Keratinocyte (primary cell): ENCODE results near the gene MUC6. TPM values are rescaled to one million over a fixed set of nuclear protein-coding genes. Genes with fewer than 3 reads are reported as not detected.

Source experiments
- DNase-seq: peaks from one replicate; pipeline ENCODE4 v3.0.0-alpha.2; 2011; ENCODE audit warnings: low read depth, missing footprints, low spot score
- FAIRE-seq: peaks from 2 replicates; lab custom pipeline; 2011; peaks lifted over from hg19 to GRCh38; lab: Jason Lieb, UNC
- H2AFZ ChIP-seq: 2 replicates; pipeline ENCODE4 v1.6.0; 2012; ENCODE audit warnings: low read length, control low read depth, inconsistent platforms; ENCODE audit not compliant: control insufficient read depth
- H3K27ac ChIP-seq: 2 replicates; pipeline ENCODE4 v1.5.1; 2011; ENCODE audit warnings: low read length; ENCODE audit not compliant: control insufficient read depth, insufficient read depth
- H3K27me3 ChIP-seq: 3 replicates; pipeline ENCODE4 v1.6.0; 2011; ENCODE audit warnings: low read length; ENCODE audit not compliant: control insufficient read depth, insufficient read depth; ENCODE audit errors: extremely low read depth
- H3K36me3 ChIP-seq, 2 experiments: 2 replicates in 1 of 2; 3 replicates in 1 of 2; pipeline ENCODE4 v1.5.1; 2011; ENCODE audit warnings: low read length in 2 of 2, mild to moderate bottlenecking in 1 of 2; ENCODE audit not compliant: control insufficient read depth in 2 of 2, insufficient read depth in 2 of 2; ENCODE audit errors: extremely low read depth in 1 of 2
- H3K4me1 ChIP-seq: 3 replicates; pipeline ENCODE4 v1.5.1; 2011; ENCODE audit warnings: low read length; ENCODE audit not compliant: control insufficient read depth, insufficient read depth; ENCODE audit errors: extremely low read depth
- H3K4me2 ChIP-seq: 3 replicates; pipeline ENCODE4 v1.6.0; 2011; ENCODE audit warnings: low read depth, low read length; ENCODE audit not compliant: control insufficient read depth, insufficient read depth; ENCODE audit errors: extremely low read depth
- H3K4me3 ChIP-seq, 3 experiments: fragments of 200-600 bp in 1 of 3; sonication (generic) in 1 of 3; 2 replicates in 2 of 3; 3 replicates in 1 of 3; pipeline ENCODE4 v1.5.1; 2011 to 2016; ENCODE audit warnings: low read length in 3 of 3, mild to moderate bottlenecking in 3 of 3, control low read depth in 2 of 3, inconsistent platforms in 1 of 3, low read depth in 1 of 3, mixed read lengths in 1 of 3, mixed run types in 1 of 3, moderate library complexity in 1 of 3; ENCODE audit not compliant: control insufficient read depth in 2 of 3, insufficient read depth in 2 of 3; ENCODE audit errors: extremely low read depth in 1 of 3
- H3K79me2 ChIP-seq: 2 replicates; pipeline ENCODE4 v1.6.0; 2012; ENCODE audit warnings: low read length; ENCODE audit not compliant: control insufficient read depth, insufficient read depth
- H3K9ac ChIP-seq: 3 replicates; pipeline ENCODE4 v1.6.0; 2011; ENCODE audit warnings: low read length; ENCODE audit not compliant: control insufficient read depth, insufficient read depth; ENCODE audit errors: extremely low read depth
- H3K9me1 ChIP-seq: 3 replicates; pipeline ENCODE4 v1.6.0; 2011; ENCODE audit warnings: low read length; ENCODE audit not compliant: control insufficient read depth, insufficient read depth; ENCODE audit errors: extremely low read depth
- H3K9me3 ChIP-seq: 2 replicates; pipeline ENCODE4 v1.5.1; 2012; ENCODE audit warnings: low read depth, low read length; ENCODE audit not compliant: control insufficient read depth
- H4K20me1 ChIP-seq: 3 replicates; pipeline ENCODE4 v1.6.0; 2011; ENCODE audit warnings: low read length; ENCODE audit not compliant: control insufficient read depth, insufficient read depth; ENCODE audit errors: extremely low read depth
- EZH2 ChIP-seq: IDR thresholded peaks from one replicate; pipeline ENCODE4 v1.6.1; 2012; ENCODE audit warnings: inconsistent platforms, mild to moderate bottlenecking, low read length, moderate library complexity
- dilution Hi-C: fragments of 300-500 bp; cut with MboI; formaldehyde crosslinking; loops from one replicate; pipeline ENCODE4 v1.7.0; 2020; ENCODE audit warnings: low sequenced_read_pairs; ENCODE audit not compliant: extremely low pct_ligation_motif_present
- polyA plus RNA-seq, 5 experiments: library from polyadenylated mRNA; depleted of rRNA in 3 of 5; stranded (reverse) in 3 of 5; stranded (forward) in 1 of 5; unstranded in 1 of 5; fragments of >200 nt; gene quantifications; 1 replicate in 1 of 5; 2 replicates in 3 of 5; 3 replicates in 1 of 5; pipeline versions ENCODE4 v1.2.1 to v1.2.3, GENCODE V29; 2011 to 2012; ENCODE audit warnings: missing spikeins in 2 of 5, low read depth in 1 of 5, low replicate concordance in 1 of 5
- TF ChIP-seq, protein P1 (sequence below), 3 experiments: IDR thresholded peaks in 1 of 3; conservative IDR thresholded peaks in 1 of 3; optimal IDR thresholded peaks in 1 of 3; 2 replicates in 2 of 3; 3 replicates in 1 of 3; pipeline versions ENCODE3 to v1.5.1; 2011; ENCODE audit warnings: low read length in 3 of 3, mild to moderate bottlenecking in 3 of 3, moderate library complexity in 2 of 3, control low read depth in 1 of 3, inconsistent platforms in 1 of 3; ENCODE audit not compliant: insufficient read depth in 2 of 3; ENCODE audit errors: extremely low read depth in 1 of 3

The MUC6 gene
- polyA plus RNA-seq, 1 donor (not counting 4 experiments of a cell fraction or from before 2014, with no cell fraction given), result not detected

- H3K36me3 ChIP-seq, result no peaks in the 10 kb centered on the region
- H3K9me1 ChIP-seq, result no peaks in the 10 kb centered on the region
- DNase-seq (no peak), FAIRE-seq (no peak)
- no peaks in the 10 kb centered on the region for H3K27me3 ChIP-seq
- no peak for TF ChIP-seq EZH2
- TF ChIP-seq, protein P1, sequence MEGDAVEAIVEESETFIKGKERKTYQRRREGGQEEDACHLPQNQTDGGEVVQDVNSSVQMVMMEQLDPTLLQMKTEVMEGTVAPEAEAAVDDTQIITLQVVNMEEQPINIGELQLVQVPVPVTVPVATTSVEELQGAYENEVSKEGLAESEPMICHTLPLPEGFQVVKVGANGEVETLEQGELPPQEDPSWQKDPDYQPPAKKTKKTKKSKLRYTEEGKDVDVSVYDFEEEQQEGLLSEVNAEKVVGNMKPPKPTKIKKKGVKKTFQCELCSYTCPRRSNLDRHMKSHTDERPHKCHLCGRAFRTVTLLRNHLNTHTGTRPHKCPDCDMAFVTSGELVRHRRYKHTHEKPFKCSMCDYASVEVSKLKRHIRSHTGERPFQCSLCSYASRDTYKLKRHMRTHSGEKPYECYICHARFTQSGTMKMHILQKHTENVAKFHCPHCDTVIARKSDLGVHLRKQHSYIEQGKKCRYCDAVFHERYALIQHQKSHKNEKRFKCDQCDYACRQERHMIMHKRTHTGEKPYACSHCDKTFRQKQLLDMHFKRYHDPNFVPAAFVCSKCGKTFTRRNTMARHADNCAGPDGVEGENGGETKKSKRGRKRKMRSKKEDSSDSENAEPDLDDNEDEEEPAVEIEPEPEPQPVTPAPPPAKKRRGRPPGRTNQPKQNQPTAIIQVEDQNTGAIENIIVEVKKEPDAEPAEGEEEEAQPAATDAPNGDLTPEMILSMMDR (optimal IDR thresholded peaks at IDR 0.05 in 1 of 3, IDR thresholded peaks at IDR 0.05 in 1 of 3, conservative IDR thresholded peaks at IDR 0.05 in 1 of 3; ENCODE audit: extremely low read depth in 1 of 3, insufficient read depth in 2 of 3, low read length in 3 of 3), result no peak
- dilution Hi-C loops, result no loop called here
- H3K4me1 ChIP-seq, result peaks cover 10% of the 10 kb centered on the region
- H3K27ac ChIP-seq, result no peak overlapping the region
- H3K4me2 ChIP-seq, result no peak overlapping the region
- H3K9me3 ChIP-seq, result no peaks in the 10 kb centered on the region
- no peaks in the 10 kb centered on the region for H3K79me2 ChIP-seq
- no peak overlapping the region for H3K4me3 ChIP-seq
- H2AFZ ChIP-seq, result peak overlapping the region; percentile 76
- no peaks in the 10 kb centered on the region for H4K20me1 ChIP-seq
- H3K9ac ChIP-seq, result no peak overlapping the region
These were observed 37.3 kb upstream of the MUC6 start for GRCh38 chr11:1073851-1074243.

DNA sequence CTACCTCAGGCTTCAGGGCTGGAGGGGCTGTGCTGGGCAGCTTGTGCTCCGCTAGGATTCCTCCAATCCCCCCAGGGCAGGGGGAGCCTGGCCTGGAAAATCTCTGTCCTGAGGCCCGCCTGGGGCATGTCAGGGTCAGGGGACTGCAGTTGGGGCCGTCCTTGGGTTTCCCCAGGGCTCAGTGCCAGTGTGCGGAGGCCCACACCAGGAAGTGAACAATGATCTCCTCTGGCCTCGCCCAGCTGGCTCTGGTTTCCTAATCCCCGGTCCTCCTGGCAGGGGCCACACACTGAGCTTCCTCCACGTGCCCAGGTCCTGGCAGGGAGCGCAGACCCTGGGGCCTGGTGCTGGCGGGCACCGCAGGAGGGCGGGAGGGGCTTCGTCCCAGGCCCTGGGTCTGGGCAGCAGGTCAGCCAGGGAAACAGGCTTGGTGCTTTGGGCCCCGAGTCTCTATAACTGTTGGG is 36.8 kb upstream of the MUC6 start:
- DNase-seq, result no peak
- H3K9ac ChIP-seq, result no peak overlapping the region
- peak overlapping the region; percentile 76 for H2AFZ ChIP-seq
- no peak for FAIRE-seq
- no peaks in the 10 kb centered on the region for H3K9me3 ChIP-seq
- H3K9me1 ChIP-seq, result no peaks in the 10 kb centered on the region
- H3K4me1 ChIP-seq, result peaks cover 10% of the 10 kb centered on the region
- H3K36me3 ChIP-seq, result no peaks in the 10 kb centered on the region
- no peaks in the 10 kb centered on the region for H4K20me1 ChIP-seq
- H3K79me2 ChIP-seq, result no peaks in the 10 kb centered on the region
- H3K27ac ChIP-seq, result no peak overlapping the region
- TF ChIP-seq, protein P1 (optimal IDR thresholded peaks at IDR 0.05 in 1 of 3, IDR thresholded peaks at IDR 0.05 in 1 of 3, conservative IDR thresholded peaks at IDR 0.05 in 1 of 3; ENCODE audit: extremely low read depth in 1 of 3, insufficient read depth in 2 of 3, low read length in 3 of 3), result no peak
- TF ChIP-seq EZH2, result no peak
- no peak overlapping the region for H3K4me3 ChIP-seq
- H3K4me2 ChIP-seq, result no peak overlapping the region
- no peaks in the 10 kb centered on the region for H3K27me3 ChIP-seq
- dilution Hi-C loops, result no loop called here
